OCI-LY1 (cell line): ENCODE results near the gene FAM234B.

Experiments used
- H2AFZ ChIP-seq: fragments of 200-600 bp; sonication (generic), shearing (Covaris generic); 2 replicates; pipeline ENCODE4 v1.6.0; 2014; ENCODE audit warnings: antibody characterized with exemption, mild to moderate bottlenecking, low read length
- H3F3A ChIP-seq: fragments of 200-600 bp; sonication (generic), shearing (Covaris generic); 2 replicates; pipeline ENCODE4 v1.6.0; 2014; ENCODE audit warnings: mild to moderate bottlenecking, antibody characterized with exemption, low read length, moderate library complexity; ENCODE audit not compliant: insufficient read depth
- H3K27ac ChIP-seq: fragments of 200-600 bp; sonication (generic); 2 replicates; pipeline ENCODE4 v1.5.1; 2014; ENCODE audit warnings: low read length, mixed run types, mild to moderate bottlenecking, low read depth; ENCODE audit not compliant: poor library complexity, severe bottlenecking
- H3K27me3 ChIP-seq: fragments of 200-600 bp; sonication (generic); 2 replicates; pipeline ENCODE4 v1.6.0; 2014; ENCODE audit warnings: antibody characterized with exemption, mild to moderate bottlenecking, low read length, moderate library complexity; ENCODE audit not compliant: insufficient read depth
- H3K36me3 ChIP-seq: fragments of 200-600 bp; sonication (generic); 2 replicates; pipeline ENCODE4 v1.6.1; 2014; ENCODE audit warnings: mild to moderate bottlenecking, antibody characterized with exemption, low read length, moderate library complexity, mixed read lengths; ENCODE audit not compliant: insufficient read depth
- H3K4me1 ChIP-seq: fragments of 200-600 bp; sonication (generic); 2 replicates; pipeline ENCODE4 v1.5.1; 2014; ENCODE audit warnings: mild to moderate bottlenecking, low read length, moderate library complexity; ENCODE audit not compliant: insufficient read depth, severe bottlenecking
- H3K4me2 ChIP-seq: fragments of 200-600 bp; sonication (generic), shearing (Covaris generic); 2 replicates; pipeline ENCODE4 v1.6.1; 2014; ENCODE audit warnings: low read length
- H3K4me3 ChIP-seq: fragments of 200-600 bp; sonication (generic); 2 replicates; pipeline ENCODE4 v1.5.1; 2014; ENCODE audit warnings: low read length, low read depth, mild to moderate bottlenecking, mixed read lengths; ENCODE audit not compliant: poor library complexity, severe bottlenecking
- H3K79me2 ChIP-seq: fragments of 200-600 bp; shearing (Covaris generic); 2 replicates; pipeline ENCODE4 v1.6.1; 2016; ENCODE audit warnings: mixed run types, low read length, mixed read lengths; ENCODE audit not compliant: insufficient read depth
- H3K9ac ChIP-seq: fragments of 200-600 bp; sonication (generic), shearing (Covaris generic); 2 replicates; pipeline ENCODE4 v1.6.1; 2014; ENCODE audit warnings: mild to moderate bottlenecking, low read length, mixed read lengths
- H3K9me2 ChIP-seq: fragments of 200-600 bp; sonication (generic), shearing (Covaris generic); 2 replicates; pipeline ENCODE4 v1.6.1; 2014; ENCODE audit warnings: low read depth, mild to moderate bottlenecking, low read length, mixed read lengths
- H3K9me3 ChIP-seq: fragments of 200-600 bp; shearing (Covaris generic); 2 replicates; pipeline ENCODE4 v1.6.1; 2014; ENCODE audit warnings: low read length, mixed read lengths
- H4K20me1 ChIP-seq: fragments of 200-600 bp; sonication (generic), shearing (Covaris generic); 2 replicates; pipeline ENCODE4 v1.6.0; 2016; ENCODE audit warnings: mild to moderate bottlenecking, low read length; ENCODE audit not compliant: insufficient read depth
- EZH2 ChIP-seq: fragments of 200-600 bp; sonication (generic), shearing (Covaris generic); IDR thresholded peaks from 2 replicates; pipeline ENCODE4 v1.8.0; 2017; ENCODE audit warnings: borderline replicate concordance, mixed run types, mild to moderate bottlenecking, antibody characterized with exemption, low read length, moderate library complexity, mixed read lengths
- TF ChIP-seq, protein P1 (sequence below): fragments of 200-600 bp; sonication (generic), shearing (Covaris generic); IDR thresholded peaks from 2 replicates; pipeline ENCODE4 v1.5.1; 2017; ENCODE audit warnings: mild to moderate bottlenecking, antibody characterized with exemption, low read length, moderate library complexity, mixed read lengths

The FAM234B gene

GRCh38 chr12:13075786-13076570 is 31.8 kb downstream of the FAM234B start:
- TF ChIP-seq, protein P1, sequence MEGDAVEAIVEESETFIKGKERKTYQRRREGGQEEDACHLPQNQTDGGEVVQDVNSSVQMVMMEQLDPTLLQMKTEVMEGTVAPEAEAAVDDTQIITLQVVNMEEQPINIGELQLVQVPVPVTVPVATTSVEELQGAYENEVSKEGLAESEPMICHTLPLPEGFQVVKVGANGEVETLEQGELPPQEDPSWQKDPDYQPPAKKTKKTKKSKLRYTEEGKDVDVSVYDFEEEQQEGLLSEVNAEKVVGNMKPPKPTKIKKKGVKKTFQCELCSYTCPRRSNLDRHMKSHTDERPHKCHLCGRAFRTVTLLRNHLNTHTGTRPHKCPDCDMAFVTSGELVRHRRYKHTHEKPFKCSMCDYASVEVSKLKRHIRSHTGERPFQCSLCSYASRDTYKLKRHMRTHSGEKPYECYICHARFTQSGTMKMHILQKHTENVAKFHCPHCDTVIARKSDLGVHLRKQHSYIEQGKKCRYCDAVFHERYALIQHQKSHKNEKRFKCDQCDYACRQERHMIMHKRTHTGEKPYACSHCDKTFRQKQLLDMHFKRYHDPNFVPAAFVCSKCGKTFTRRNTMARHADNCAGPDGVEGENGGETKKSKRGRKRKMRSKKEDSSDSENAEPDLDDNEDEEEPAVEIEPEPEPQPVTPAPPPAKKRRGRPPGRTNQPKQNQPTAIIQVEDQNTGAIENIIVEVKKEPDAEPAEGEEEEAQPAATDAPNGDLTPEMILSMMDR: no peak
- TF ChIP-seq EZH2: no peak

GRCh38 chr12:13079440-13079906 is 35.3 kb downstream of the FAM234B start:
- Histone ChIP-seq H3K9ac (no peak overlapping the region), H4K20me1 (no peaks in the 10 kb centered on the region), H3K4me3 (no peak overlapping the region), H3K9me3 (no peaks in the 10 kb centered on the region; the same call in 1 of the 2 replicates), H3K27ac (no peak overlapping the region), H3K4me2 (no peak overlapping the region), H2AFZ (no peak overlapping the region), H3K27me3 (no peaks in the 10 kb centered on the region), H3F3A (no peaks in the 10 kb centered on the region), H3K79me2 (no peaks in the 10 kb centered on the region), H3K4me1 (no peaks in the 10 kb centered on the region), H3K9me2 (no peaks in the 10 kb centered on the region), H3K36me3 (no peaks in the 10 kb centered on the region)
- TF ChIP-seq, protein P1: no peak
- TF ChIP-seq EZH2: no peak

More at GRCh38 chr12:13075786-13076570, 31.8 kb downstream of the FAM234B start:
- no peak overlapping the region for H2AFZ ChIP-seq
- no peaks in the 10 kb centered on the region for H3F3A ChIP-seq
- H3K9ac ChIP-seq: no peak overlapping the region
- H3K27ac ChIP-seq: no peak overlapping the region
- no peaks in the 10 kb centered on the region; the same call in 1 of the 2 replicates for H3K9me3 ChIP-seq
- no peaks in the 10 kb centered on the region for H3K4me1 ChIP-seq
- H3K4me3 ChIP-seq: no peak overlapping the region
- H3K4me2 ChIP-seq: no peak overlapping the region
- no peaks in the 10 kb centered on the region for H3K9me2 ChIP-seq
- H3K27me3 ChIP-seq: no peaks in the 10 kb centered on the region
- no peaks in the 10 kb centered on the region for H3K36me3 ChIP-seq
- no peaks in the 10 kb centered on the region for H4K20me1 ChIP-seq
- no peaks in the 10 kb centered on the region for H3K79me2 ChIP-seq

GRCh38 chr12:13080266-13080665 is 36.1 kb downstream of the FAM234B start:
- H3K27me3 ChIP-seq: no peaks in the 10 kb centered on the region
- no peak for TF ChIP-seq EZH2
- TF ChIP-seq, protein P1: no peak
- H2AFZ ChIP-seq: no peak overlapping the region
- H4K20me1 ChIP-seq: no peaks in the 10 kb centered on the region
- H3K36me3 ChIP-seq: no peaks in the 10 kb centered on the region
- H3K4me2 ChIP-seq: no peak overlapping the region
- no peaks in the 10 kb centered on the region for H3K9me2 ChIP-seq
- H3K9ac ChIP-seq: no peak overlapping the region
- no peaks in the 10 kb centered on the region for H3F3A ChIP-seq
- H3K9me3 ChIP-seq: no peaks in the 10 kb centered on the region; the same call in 1 of the 2 replicates
- no peaks in the 10 kb centered on the region for H3K79me2 ChIP-seq
- no peaks in the 10 kb centered on the region for H3K4me1 ChIP-seq
- no peak overlapping the region for H3K4me3 ChIP-seq
- no peak overlapping the region for H3K27ac ChIP-seq
